ENCODE measurements around the gene ERO1A. TPM values are rescaled to one million over a fixed set of nuclear protein-coding genes. Genes with fewer than 3 reads are reported as not detected.

ERO1A gene
- total RNA-seq, 1 donor, result 30.2 TPM

- DNase-seq (ENCODE audit: low read depth in 2 of 3, low spot score in 2 of 3), result no peak
Measured at GRCh38 chr14:52610187-52610586, 85.2 kb downstream of the ERO1A start.

DNA sequence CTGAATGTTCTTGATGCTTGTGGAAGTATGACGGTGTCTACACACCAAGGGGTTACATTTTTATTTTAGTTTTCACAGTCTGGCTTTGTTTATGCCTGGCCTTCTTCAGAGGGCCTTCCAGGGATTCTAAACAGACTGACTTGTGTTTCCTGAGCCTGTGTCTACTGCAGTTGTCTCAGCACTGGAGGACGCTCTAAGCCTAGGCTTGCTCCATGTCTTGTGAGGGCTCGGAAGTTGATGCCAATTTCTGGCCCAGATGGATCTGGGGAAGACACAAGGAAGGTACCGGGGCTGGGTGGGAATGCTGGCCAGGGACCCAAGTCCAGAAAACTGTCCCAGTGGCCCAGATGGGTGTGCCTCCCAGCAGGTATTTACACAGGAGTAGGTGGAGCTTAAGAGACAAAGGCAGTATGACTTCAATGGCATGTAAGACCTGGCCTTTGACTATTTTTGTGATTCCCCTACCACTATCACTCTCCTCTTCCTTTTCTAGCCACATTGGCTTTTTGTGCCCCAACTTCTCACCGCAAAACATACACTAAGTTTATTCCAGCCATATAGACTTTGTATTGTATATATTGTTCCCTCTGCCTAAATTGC is 85.8 kb downstream of the ERO1A start:
- DNase-seq (ENCODE audit: low read depth in 2 of 3, low spot score in 2 of 3), result no peak

GRCh38 chr14:52607061-52607460 is 88.3 kb downstream of the ERO1A start:
- DNase-seq (ENCODE audit: low read depth in 2 of 3, low spot score in 2 of 3), result no peak

DNA sequence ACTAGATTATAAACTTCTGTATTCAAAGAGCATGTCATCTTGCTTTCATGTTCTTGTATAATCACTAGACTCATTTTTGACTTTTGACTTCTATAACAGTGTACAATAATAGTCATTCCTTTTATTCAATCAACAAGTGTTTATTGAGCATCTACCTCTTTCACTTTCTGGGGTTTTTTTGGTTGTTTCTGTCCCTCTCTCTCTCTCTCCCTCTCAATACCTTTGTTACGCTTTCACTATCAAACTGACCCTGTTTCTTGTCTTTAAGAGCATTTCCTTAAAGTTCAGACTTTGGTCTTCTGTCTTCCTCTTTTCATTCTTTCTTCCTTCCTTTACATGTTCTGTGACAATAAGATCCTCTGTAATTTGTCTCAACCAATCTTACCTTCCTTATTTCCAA is 93.2 kb downstream of the ERO1A start:
- peak in 1 of 3 donors; percentile 3 for DNase-seq (ENCODE audit: low read depth in 2 of 3, low spot score in 2 of 3)

DNA sequence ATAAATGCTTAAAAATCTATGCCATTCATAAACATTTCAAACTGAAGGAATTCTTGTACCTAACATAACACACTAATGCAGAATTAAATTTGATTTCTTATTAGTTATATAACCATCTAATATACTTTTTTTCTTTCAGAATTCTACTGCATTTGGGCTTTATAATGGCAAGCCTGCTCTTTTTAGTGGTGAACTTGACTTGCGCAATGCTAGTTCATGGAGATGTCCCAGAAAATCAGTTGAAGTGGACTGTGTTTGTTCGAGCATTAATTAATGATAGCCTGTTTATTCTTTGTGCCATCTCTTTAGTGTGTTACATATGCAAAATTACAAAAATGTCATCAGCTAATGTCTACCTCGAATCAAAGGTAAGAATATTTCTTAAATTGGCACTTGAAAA is 95.4 kb downstream of the ERO1A start:
- DNase-seq (ENCODE audit: low read depth in 2 of 3, low spot score in 2 of 3), result no peak

DNA sequence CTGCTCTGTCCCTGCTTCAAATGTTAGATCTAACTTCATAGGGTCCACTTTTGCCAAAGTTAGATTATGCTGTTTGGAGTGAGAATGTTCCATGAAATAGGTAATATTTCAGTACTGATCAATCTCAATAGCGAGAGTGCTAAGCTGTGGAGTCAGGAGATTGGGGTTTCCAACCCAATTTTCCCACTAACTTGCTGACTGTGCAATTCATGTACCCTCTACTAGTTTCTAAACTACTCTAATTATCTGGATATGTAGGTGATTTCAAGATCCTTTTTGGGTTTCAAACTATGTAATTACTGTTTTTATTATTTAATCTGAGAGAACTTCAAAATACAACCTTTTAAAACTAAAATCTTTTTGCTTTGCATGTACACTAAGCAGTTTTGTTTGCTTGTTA is 96.8 kb downstream of the ERO1A start:
- DNase-seq (ENCODE audit: low read depth in 2 of 3, low spot score in 2 of 3), result no peak

- DNase-seq (ENCODE audit: low read depth in 2 of 3, low spot score in 2 of 3), result no peak
Measured at GRCh38 chr14:52596861-52597260, 98.5 kb downstream of the ERO1A start.

- DNase-seq (ENCODE audit: low read depth in 2 of 3, low spot score in 2 of 3), result no peak
Measured at GRCh38 chr14:52596320-52596719, 99.0 kb downstream of the ERO1A start.

GRCh38 chr14:52590318-52590717 is 105.0 kb downstream of the ERO1A start:
- no peak for DNase-seq (ENCODE audit: low read depth in 2 of 3, low spot score in 2 of 3)

Other genes with a start within 250 kb of the ERO1A start
- 3.8 TPM for gene TXNDC16, start 143.1 kb downstream of the ERO1A start, total RNA-seq
- 0.27 TPM for gene GPR137C, start 142.7 kb downstream of the ERO1A start, total RNA-seq
- 41.5 TPM for gene PSMC6, start 11.6 kb upstream of the ERO1A start, total RNA-seq
- gene STYX, start 34.6 kb upstream of the ERO1A start, total RNA-seq, result 8.6 TPM
- 5.4 TPM for gene GNPNAT1, start 96.0 kb upstream of the ERO1A start, total RNA-seq

Measured in hematopoietic multipotent progenitor cell (in vitro differentiated cells).